GM18907 (cell line): ENCODE results near the gene WHRN.

Experiments used
- ATAC-seq: cut with Tn5 transposase; IDR thresholded peaks from one replicate; pipeline ENCODE4 v1.9.1; 2021; ENCODE audit warnings: mild to moderate bottlenecking, moderate library complexity; ENCODE audit not compliant: unreplicated experiment

The WHRN gene

DNA sequence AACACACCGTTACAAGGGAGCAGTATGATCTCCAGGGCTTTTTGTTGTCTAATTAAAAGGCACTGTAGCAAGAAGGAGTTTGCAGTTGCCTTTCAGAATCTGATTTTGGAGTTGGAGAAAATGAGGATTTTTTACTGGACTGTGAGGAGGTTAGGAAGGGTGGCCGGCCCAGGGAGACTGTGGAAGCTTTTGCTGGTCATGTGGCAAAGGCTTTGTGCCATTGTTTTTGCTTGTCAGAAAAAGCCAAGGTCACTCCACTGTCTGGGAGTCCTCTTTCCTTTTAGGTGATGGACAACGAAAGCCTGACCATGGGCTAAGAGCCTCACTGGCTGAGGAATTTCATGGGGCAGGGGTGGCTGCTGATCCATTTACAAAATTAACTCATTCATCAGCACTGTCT lies 10.3 kb upstream of the WHRN start:
- ATAC-seq, result no peak

DNA sequence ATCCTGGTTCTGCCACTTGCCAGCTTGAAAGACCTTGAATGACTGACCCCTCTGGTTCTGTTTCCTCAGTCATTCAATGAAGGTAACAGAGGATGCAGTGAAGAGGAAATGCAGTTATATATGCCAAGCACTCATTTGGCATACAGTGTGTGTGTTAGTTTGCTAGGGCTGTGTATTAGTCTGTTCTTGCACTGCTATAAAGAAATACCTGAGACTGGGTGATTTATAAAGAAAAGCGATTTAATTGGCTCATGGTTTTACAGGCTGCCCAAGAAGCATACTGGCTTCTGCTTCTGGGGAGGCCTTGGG lies 8.6 kb upstream of the WHRN start:
- no peak for ATAC-seq

DNA sequence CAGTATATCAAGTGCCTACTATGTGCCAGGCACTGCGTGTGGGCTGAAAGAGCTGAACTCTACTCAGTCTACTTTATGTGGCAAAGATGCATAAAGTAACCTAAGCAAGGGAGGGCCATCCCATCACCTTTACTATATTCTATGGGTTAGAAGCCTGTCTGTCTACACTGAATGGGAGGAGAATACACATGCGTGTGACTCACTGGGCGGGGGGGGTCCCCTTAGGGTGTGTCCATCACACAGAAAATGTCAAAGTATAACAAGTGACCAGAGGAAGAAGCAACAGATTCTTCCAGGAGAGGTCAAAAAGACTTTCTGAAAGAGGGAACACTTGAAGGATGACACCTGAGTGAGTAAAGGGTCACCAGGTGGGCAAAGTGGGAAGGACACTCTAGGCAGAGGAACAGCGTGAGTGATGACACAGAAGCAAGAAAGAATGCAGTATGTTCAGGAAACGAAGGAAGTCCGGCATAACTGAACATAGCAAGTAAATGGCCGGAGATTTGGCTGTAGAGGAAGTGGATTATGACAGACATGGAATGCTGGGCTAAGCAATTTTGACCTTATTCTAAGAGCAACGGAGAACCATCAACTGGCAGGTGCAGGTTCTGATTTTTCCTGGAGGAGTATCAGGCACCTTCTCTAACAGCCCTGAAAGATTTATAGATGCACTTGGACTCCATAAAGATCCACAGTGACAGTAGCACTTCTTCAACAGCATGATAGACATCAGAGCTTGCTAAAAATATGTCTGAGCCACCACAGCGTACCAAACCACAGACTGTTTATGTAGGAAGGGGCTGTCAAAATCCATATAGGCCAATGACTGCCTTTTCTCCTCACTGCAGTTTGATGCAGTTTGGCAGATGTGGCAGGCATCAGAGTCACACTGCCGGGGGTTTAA lies 8.0 kb upstream of the WHRN start:
- ATAC-seq, result no peak

DNA sequence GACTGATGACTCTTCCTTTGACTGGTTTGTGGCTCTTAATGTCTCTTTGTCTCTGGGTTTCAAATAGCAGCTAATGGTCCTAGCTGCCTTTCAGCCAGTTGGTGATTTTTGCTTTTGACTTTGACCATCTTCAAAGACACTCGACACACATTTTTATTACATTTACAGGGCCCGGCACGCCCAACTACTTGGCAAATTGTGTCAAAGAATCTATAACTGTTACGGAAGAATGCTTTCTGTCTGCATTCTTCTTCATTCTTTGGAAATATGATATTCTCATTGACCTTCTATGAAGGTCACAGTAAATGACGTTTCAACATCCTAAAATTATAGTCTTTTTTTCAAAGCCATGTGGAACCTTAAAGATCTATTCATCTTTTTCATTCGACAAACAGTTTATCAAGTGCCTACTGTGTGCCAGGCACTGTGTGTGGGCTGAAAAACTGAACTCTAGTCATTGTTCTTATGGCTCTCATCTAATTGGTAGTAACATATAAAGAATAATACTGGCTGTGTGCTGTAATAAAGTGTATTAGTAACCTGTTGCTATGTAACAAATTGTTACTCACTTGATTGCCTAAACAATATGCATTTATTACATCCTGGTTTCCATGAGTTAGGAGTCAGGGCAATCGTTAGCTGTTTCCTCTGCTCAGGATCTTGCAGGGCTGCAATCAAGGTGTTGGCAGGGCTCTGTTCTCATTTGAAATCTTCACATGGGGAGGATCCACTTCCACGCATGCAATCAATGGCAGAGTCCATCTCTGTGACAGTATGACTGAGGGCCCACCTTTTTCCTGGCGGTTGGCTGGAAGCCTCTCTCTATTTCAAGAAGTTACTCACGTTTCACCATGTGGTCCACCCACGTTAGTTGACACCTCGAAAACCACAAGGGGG lies 7.0 kb upstream of the WHRN start:
- no peak for ATAC-seq

DNA sequence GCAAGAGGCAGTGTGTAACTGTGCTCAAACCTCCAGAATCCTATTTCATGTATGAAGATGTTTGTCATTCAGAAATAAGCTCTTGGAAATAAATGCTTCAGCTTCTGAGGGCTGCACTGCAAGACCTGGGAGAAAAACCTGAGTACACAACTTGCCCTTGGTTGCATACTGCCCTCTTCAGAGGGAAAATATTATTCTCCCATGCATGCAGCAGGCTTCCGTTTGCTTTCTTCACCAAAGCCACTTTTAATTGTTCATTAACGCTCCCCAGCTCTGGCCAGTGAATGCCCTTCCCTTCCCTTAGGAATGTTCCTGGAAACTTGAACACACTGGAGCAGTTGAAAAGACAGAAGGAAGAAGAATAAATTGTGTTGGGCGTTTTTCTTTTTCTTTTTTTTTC lies 2.5 kb upstream of the WHRN start:
- no peak for ATAC-seq

DNA sequence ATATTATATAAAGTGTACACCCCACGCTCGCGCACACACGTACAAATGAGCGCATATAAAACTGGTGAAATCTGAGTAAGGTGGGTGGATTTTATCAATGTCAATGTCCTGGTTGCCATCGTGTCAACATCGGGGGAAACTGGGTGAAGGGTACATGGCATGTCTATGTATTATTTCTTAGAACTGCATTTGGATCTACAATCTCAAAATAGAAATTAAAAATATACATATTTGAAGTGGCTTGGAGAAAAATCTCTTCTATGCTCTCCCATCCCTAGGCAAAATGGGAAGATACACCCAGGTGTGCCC lies 763 bp upstream of the WHRN start:
- ATAC-seq, result no peak

DNA sequence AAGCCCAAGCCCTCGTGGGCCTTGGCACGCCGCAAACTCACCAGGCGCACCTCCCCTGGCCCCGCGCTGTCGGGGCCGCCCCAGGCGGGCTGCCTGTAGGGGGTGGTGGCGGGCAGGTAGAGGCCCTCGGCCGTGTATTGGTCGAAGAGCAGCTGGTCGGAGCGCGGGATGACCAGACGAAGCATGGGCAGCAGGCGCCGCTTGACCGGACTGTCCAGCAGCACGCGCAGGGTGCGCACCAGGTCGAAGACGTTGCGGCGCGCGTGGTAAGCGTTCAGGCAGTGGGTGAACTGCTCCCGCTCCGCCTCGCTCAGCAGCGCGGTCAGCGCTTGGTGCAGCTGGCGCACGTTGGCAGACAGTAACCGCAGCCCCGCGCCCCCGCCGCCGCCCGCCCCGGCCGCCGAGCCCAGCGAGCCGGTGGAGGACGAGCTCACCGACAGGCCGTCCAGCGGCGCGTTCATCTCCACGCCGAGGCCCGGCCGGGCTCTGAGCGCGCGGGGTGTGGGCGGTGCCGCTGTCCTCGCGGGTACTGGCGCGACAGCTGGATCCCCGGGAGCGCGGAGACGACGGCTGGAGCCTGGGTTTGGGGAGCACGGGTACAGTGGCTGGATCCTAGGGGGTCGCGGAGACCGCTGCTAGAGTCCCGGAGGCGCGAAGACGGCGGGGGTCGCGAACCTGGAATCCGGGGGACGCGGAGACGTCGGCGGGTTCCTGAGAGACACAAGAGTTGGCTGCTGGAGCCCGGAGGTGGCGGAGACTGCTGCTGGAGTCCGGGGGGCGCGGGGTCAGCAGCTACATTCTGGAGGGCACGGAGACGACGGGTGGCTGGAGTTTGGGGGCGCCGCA lies 709 bp downstream of the WHRN start:
- ATAC-seq, result peak; percentile 14

DNA sequence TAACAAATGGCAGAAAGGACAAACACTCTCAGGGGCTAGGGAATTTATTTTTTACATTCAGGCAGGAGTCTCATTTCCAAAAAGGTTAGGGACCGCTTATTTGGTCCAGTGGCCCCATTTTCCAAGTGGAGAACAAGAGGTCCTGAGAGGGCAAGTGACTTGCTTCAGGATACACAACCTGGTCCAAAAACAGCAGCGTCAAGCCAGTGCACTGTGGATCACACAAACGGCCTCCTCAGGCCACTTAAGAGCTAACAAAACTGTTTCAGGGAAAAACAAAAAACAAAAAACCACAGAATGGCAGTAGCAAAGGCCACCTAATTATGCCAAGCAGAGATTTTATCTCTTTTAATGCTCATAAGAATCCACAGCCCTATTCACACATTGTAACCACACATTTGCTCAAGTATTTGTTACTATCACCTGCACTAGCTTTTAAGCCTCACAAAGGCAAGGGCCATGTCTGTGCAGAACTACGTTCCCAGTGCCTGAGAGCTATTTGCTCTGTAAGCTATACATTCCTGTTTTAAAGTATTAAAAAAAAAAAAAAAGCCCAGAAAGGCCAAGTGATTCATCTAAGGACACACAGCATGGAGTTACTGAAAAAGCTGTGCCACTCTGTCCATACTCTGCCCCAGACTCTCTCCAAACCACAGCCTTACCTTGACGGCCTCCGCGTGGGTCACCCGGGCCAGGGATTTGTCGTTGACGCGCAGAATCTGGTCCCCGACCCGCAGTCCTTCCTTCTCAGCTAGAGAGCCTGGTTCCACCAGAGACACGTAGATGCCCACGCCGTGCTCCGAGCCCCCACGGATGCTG lies 1.5 kb downstream of the WHRN start:
- no peak for ATAC-seq

DNA sequence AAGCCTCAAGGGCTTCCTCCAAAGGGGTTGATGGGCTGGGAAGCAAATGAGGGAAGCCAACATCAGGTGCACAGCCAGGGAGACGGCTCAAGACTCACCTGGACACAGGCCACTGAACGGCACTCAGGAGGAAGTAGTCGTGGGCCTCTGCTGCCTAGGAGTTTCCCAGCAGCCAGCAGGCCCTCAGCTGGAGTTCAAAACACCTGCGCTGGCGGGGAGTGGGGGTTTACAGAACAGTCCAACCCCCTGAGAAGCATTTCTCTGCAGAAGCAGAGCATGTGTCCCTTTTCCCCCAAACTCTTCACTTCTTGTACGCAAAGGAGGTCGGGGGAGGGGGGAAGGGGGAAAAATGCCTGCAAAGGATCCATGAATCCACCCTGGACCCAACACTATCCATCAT lies 2.3 kb downstream of the WHRN start:
- no peak for ATAC-seq

DNA sequence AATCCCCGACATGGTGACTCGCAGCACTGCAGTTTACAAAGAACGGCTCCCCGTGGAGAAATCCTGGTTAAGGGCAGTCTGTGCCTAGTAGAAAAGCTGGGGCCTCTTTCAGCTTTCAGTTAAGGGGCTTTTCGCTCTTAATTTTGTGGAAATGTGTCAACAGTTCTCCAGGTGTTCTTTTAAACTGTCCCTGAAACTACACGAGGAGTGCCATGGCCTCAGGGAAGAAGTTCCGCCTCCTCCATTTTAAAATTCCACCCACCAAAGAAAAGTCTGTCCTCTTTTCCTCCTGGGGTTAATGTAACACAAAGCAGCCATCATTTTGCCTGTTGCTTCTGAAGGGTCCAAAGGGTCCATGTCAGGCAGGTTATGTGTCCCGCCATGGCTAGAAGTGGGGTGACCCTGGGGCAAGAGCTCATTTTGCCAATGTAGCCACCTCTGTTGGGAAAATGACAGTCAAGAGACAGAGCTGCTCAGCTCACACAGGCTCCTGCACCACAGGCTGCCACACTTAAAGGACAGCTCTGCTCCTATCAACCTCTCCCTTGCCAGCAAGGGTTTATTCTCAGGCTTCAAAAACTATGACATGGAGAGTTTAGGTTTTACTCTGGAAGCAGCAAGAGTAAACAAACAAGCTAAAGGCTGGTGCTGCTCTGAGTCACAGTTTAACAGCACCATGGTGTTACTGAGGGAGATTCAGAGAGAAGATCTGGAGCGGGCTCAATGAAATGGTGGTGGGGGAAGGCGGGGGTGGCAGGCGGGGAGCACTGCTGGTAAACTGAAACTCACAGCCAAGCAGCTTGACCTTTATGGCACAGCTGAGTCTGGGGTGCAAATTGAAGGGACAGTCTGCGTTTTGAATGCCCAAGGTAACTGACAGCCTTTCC lies 3.2 kb downstream of the WHRN start:
- no peak for ATAC-seq

DNA sequence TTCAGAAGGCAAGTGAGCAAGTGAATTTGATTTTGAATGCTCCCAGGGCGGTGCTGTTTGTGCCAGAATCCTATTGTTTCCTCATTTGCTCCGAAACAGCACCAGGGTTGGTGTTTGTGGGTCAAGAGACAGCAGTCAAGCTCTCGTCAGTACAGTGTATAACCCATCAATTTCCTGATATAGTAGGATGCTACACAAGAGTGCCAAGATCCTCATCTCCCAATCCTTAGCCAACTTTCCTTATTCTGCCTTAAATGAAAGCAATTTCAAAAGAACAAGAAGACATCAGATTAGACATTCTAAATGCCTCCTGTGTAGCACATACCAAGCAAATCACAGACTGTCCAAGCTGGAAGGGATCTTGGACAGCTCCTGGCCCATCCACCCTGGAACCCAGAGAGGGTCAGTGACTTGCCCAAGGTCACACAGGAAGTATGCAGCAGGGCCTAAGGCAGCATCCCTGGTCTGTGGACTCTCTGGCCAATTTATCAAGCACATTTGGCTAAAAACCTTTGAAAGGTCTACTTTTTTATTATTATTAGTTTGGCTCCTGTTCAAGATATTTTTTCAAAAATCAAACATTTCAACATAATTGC lies 4.5 kb downstream of the WHRN start:
- ATAC-seq, result no peak

DNA sequence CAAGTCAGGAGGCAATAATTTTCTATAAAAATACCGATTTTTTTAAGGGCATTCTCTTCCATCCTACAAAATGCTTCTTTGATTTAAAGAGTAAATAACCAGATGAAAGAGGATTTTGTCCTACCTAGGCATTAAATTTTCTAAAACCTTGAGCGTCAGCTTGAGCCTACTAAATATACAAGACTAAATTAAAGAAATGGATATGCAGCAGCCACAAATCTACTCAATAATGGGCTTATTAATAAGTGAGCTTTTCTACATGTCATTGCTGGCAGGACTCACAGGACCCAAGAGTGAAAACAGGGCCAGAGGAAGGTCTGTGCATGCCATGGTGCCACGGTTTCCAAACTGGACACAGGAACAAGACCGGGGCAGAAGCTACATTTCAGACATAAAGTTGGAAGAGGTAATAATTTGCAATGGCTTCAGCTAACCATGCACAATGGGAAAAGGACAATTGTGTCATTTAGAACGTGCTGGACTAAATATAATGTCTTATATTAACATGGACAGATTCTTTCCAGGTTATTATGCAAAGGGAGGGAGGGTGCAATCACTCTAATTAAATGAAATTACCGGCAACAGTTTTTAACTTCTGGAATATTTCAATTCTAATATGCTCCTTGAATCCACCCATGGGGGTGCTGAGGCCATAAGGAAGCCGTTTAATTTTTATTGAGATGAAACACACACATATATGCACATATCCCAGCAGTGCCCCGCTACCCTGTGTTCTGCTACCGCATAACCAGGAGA lies 5.2 kb downstream of the WHRN start:
- ATAC-seq, result no peak

DNA sequence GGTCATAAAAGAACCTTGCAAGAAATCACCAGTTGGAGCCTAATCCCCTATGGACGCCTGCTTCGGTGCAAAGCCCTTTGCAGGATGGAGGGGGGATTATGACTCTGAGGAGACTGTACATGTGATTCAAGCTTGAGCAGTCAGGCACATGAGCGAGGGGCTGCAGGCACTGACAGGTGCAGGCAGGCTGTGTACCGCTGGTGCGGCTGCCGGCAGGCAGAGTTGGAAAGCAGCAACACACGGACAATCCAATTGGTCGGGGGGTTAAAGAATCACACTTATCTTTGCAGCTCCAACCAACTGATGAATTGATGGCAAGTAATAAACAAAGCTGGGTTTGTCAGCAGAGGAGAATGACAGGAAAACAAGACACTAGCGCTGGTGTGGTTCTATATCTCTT lies 5.7 kb downstream of the WHRN start:
- ATAC-seq, result no peak

DNA sequence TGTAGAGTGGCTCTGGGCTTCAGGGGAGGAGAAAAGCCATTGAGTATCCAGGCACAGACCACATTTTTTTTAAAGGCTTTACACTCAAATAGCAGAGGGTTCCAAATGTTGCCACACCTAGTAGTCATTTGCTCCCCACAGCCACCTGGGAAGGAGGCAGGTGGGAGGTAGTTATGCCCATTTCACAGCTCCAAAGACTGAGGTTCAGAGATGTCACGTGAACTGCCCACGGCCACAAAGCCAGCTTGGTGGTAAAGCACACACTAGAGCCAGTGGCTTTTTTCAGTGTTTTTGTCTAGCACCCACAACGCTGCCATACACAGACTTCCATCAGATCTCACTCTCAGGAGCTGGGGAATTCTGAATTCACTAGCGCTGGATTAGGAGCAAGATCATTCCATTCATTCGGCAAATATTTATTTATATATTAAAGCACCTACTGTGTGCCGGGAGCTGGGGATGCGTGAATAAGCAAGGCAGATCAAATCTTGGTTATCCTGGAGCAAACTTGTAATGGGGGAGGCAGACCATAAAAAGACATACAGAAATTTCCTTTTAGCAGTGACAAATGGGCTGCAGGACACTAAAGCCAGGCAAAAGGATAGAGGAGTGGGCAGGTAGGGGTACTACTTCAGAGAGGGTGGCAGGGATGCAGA lies 7.4 kb downstream of the WHRN start:
- ATAC-seq, result no peak

DNA sequence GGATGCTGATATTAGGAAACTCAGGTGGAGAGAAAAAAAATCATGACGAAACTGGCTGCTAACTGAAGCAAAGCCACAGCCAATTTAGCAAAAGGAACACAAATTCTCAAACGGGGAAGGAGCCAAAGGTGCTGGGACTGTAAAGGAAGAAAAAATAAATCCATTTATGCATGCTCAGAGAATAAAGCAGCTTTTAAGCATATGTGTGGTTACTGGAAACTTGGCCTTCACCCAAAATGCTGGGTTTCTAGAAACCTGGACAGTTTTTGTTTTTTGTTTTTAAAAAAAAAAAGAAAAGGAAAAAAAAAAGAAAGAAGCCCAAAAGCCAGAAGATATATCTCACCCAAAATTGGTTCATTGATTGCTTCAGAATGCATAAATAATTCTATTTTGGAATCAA lies 8.0 kb downstream of the WHRN start:
- ATAC-seq, result no peak

DNA sequence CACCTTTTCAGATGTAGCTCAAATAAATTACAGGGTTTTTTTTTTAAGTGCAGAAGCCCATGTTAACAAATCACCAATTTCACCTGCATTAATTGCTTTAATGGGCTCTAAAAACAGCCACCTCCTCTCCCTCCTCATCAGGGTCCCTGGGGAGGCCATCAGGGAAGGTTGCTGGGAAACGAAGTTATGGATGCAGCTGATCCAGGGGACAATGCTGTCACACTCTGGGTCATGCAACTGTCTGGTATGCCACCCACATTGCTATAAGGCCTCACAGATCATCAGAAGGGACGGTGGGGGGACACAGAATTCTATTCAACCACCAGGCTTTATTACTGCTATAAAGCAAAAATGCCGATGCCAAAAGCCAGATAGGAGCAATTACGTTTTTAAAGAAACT lies 9.3 kb downstream of the WHRN start:
- no peak for ATAC-seq

DNA sequence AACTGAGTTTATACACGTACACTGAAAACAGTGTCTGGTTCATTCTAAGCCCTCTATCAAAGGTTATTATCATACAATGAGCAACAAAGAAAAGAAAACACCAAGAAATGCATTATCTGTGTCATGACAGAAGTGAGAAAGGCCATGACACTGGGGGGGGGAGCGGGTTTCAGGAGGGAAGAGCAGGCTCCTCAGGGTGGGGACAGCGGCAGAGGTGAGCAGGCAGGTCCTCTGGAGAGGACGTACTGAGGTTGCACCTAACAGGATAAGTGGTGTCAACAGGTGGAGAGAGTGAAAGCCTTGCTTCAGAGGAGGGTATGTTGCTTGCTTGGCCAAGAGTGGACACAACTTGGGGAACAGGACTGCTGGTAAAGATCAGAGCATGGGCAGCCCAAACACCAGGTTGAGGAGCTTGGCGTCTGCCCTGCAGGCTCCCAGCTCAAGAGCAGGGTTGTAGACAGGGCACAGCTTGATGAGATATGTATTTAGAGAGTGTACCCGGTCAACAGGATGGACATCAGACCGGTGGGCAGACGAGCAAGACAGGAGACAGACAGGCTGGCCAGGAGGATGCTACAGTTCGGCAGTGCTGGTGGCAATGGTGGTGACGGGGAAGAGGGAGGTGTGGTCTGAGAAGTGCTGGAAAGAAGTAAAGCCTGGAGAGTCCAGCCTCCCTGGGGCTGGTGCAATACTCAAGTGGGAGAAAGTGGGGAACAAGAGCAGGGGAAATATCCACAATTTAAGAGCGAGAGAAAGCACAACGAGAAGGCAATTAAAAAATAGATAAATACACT lies 10.3 kb downstream of the WHRN start:
- no peak for ATAC-seq
